Muscle of leg (tissue), 11 donors: Measurements from ENCODE around the gene LIPI. TPM values are rescaled to one million over a fixed set of nuclear protein-coding genes. Genes with fewer than 3 reads are reported as not detected.
"Not testable (repeated sequence)": the region's sequence is repeated elsewhere in the genome, so short reads cannot be mapped to it uniquely, and the experiment has no call there.

Source experiments
- DNase-seq: peaks from one replicate; pipeline ENCODE4 v3.0.0; 2013
- H3K27ac ChIP-seq: one replicate; pipeline ENCODE4 v1.5.1; 2013; ENCODE audit warnings: mild to moderate bottlenecking, low read length, control low read depth
- H3K27me3 ChIP-seq: one replicate; pipeline ENCODE4 v1.6.1; 2013; ENCODE audit warnings: low read length; ENCODE audit not compliant: control insufficient read depth, insufficient read depth
- H3K36me3 ChIP-seq: one replicate; pipeline ENCODE4 v1.6.1; 2013; ENCODE audit warnings: low read length; ENCODE audit not compliant: control insufficient read depth, insufficient read depth
- H3K4me1 ChIP-seq: one replicate; pipeline ENCODE4 v1.6.1; 2013; ENCODE audit warnings: low read length; ENCODE audit not compliant: control insufficient read depth, insufficient read depth
- H3K4me3 ChIP-seq: one replicate; pipeline ENCODE4 v1.5.1; 2013; ENCODE audit warnings: low read length, control low read depth
- H3K9me3 ChIP-seq: replicated peaks from 2 replicates; pipeline ENCODE4 v1.6.1; 2013; ENCODE audit warnings: low read depth, low read length; ENCODE audit not compliant: control insufficient read depth
- WGBS: methylation state at CpG from one replicate; pipeline ENCODE4 v1.1.5; 2013; ENCODE audit warnings: missing lambda C conversion rate; ENCODE audit not compliant: insufficient coverage; 5-methylcytosine and 5-hydroxymethylcytosine counted together
- polyA plus RNA-seq, 8 donors: library from polyadenylated mRNA; unstranded; fragments of 120-200 nt; gene quantifications; one replicate each; pipeline versions ENCODE4 v1.2.1 to v1.2.3, GENCODE V29; 2013; ENCODE audit warnings: inconsistent platforms in 1 of 8, low replicate concordance in 1 of 8; ENCODE audit not compliant: insufficient read length in 8 of 8, insufficient read depth in 1 of 8
- total RNA-seq: library from RNA; stranded (reverse); fragments of 120-200 nt; gene quantifications from one replicate; pipeline ENCODE4 v1.2.4, GENCODE V29; 2013

The LIPI gene
- total and polyA plus RNA-seq, 9 donors, result 0.06 to 0.34 (median 0.24) TPM; not detected in 2

GRCh38 chr21:14062684-14063083 is 148.1 kb downstream of the LIPI start:
- H3K27ac ChIP-seq, DNase-seq, H3K4me1 ChIP-seq, H3K9me3 ChIP-seq, H3K36me3 ChIP-seq, H3K4me3 ChIP-seq, H3K27me3 ChIP-seq: not testable (repeated sequence)
- 97% methylated on average over 6 of the region's 19 CpGs for WGBS

- not testable (repeated sequence) for H3K27ac ChIP-seq, H3K36me3 ChIP-seq, DNase-seq, H3K4me3 ChIP-seq, H3K4me1 ChIP-seq, H3K27me3 ChIP-seq
- WGBS, result 100% methylated on average over 2 of the region's 10 CpGs
- peaks cover 10% of the 10 kb centered on the region for H3K9me3 ChIP-seq
These were observed 148.9 kb downstream of the LIPI start for GRCh38 chr21:14061820-14062219.

GRCh38 chr21:14058995-14059627 is 151.6 kb downstream of the LIPI start:
- DNase-seq, H3K4me1 ChIP-seq, H3K4me3 ChIP-seq, H3K27me3 ChIP-seq, H3K27ac ChIP-seq, H3K36me3 ChIP-seq: not testable (repeated sequence)
- H3K9me3 ChIP-seq, result peaks cover 23% of the 10 kb centered on the region
- 97% methylated on average over 6 of the region's 12 CpGs for WGBS

Other genes starting within 250 kb of the LIPI start
- 0.13 TPM for gene RBM11, start 5.2 kb upstream of the LIPI start, total RNA-seq
- gene RBM11, start 5.2 kb upstream of the LIPI start, polyA plus RNA-seq, result under 1 TPM in 4 of 8 donors, not detected in 4; 0.06 to 0.28 (median 0.17) TPM
- 28.2 TPM for gene HSPA13, start 172.2 kb upstream of the LIPI start, total RNA-seq
- 10 to 100 TPM; 25.6 to 41.9 (median 30.1) TPM for gene HSPA13, start 172.2 kb upstream of the LIPI start, polyA plus RNA-seq